SH-SY5Y (cell line): ENCODE measurements around the gene STUB1.

ENCODE experiments used
- GATA2 ChIP-seq: IDR thresholded peaks from 2 replicates; pipeline ENCODE4 v1.6.1; 2011; ENCODE audit warnings: mild to moderate bottlenecking, low read depth, low read length
- GATA3 ChIP-seq: IDR thresholded peaks from 2 replicates; pipeline ENCODE4 v1.6.1; 2011; ENCODE audit warnings: low read depth, mild to moderate bottlenecking, low read length, moderate library complexity

The STUB1 gene

GRCh38 chr16:711084-711483, 30.9 kb downstream of the STUB1 start:
- TF ChIP-seq GATA3 (no peak), GATA2 (no peak)

- TF ChIP-seq GATA2 (no peak), GATA3 (no peak)
Measured at GRCh38 chr16:711548-712320, 31.5 kb downstream of the STUB1 start.

GRCh38 chr16:714079-714478, 33.9 kb downstream of the STUB1 start:
- TF ChIP-seq GATA3 (no peak), GATA2 (no peak)

- TF ChIP-seq GATA2 (no peak), GATA3 (no peak)
Measured at GRCh38 chr16:714558-715476, 34.6 kb downstream of the STUB1 start, which contains the start of gene METRN. METRN (plus strand) TSS chr16:715118; CDS start chr16:715290, 172 bp downstream.

- TF ChIP-seq GATA3 (no peak), GATA2 (no peak)
Measured at GRCh38 chr16:715477-716199, 35.4 kb downstream of the STUB1 start.

- no peak for TF ChIP-seq GATA3
- TF ChIP-seq GATA2, result no peak
Measured at GRCh38 chr16:716200-716568, 36.0 kb downstream of the STUB1 start.

GRCh38 chr16:716768-717325, 36.6 kb downstream of the STUB1 start:
- TF ChIP-seq GATA3 (no peak), GATA2 (no peak)

GRCh38 chr16:717450-718245, 37.4 kb downstream of the STUB1 start:
- TF ChIP-seq GATA2 (no peak), GATA3 (no peak)

GRCh38 chr16:718389-718788, 38.2 kb downstream of the STUB1 start:
- TF ChIP-seq GATA3 (no peak), GATA2 (no peak)

GRCh38 chr16:718922-719321, 38.7 kb downstream of the STUB1 start:
- TF ChIP-seq GATA3 (no peak), GATA2 (no peak)

GRCh38 chr16:719815-720446, 39.7 kb downstream of the STUB1 start:
- TF ChIP-seq GATA2, result no peak
- no peak for TF ChIP-seq GATA3

- TF ChIP-seq GATA2 (no peak), GATA3 (no peak)
Measured at GRCh38 chr16:720447-720989, 40.3 kb downstream of the STUB1 start.
